HG02759 (cell line): ENCODE results near the gene C10orf62.
A peak's percentile ranks its signal among the peaks of the same experiment; 100 is the strongest.
"Not testable (repeated sequence)": the region's sequence is repeated elsewhere in the genome, so short reads cannot be mapped to it uniquely, and the experiment has no call there.

ENCODE experiments used
- ATAC-seq: cut with Tn5 transposase; IDR thresholded peaks from one replicate; pipeline ENCODE4 v1.9.1; 2021; ENCODE audit warnings: mild to moderate bottlenecking, moderate library complexity; ENCODE audit not compliant: unreplicated experiment

The C10orf62 gene

DNA sequence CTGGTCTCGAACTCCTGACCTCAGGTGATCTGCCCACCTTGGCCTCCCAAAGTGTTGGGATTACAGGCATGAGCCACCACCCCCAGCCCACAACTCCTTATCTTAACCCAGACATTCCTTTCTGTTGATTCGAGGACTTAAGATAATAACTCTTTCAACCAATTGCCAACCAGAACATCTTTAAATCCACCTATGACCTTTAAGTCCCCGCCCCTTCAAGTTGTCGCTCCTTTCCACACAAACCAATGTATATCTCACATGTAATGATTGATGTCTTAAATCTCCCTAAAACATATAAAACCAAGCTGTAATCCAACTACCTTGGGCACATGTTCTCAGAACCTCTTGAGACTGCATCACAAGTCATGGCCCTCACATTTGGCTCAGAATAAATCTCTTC is 24.7 kb upstream of the C10orf62 start:
- ATAC-seq, result no peak

DNA sequence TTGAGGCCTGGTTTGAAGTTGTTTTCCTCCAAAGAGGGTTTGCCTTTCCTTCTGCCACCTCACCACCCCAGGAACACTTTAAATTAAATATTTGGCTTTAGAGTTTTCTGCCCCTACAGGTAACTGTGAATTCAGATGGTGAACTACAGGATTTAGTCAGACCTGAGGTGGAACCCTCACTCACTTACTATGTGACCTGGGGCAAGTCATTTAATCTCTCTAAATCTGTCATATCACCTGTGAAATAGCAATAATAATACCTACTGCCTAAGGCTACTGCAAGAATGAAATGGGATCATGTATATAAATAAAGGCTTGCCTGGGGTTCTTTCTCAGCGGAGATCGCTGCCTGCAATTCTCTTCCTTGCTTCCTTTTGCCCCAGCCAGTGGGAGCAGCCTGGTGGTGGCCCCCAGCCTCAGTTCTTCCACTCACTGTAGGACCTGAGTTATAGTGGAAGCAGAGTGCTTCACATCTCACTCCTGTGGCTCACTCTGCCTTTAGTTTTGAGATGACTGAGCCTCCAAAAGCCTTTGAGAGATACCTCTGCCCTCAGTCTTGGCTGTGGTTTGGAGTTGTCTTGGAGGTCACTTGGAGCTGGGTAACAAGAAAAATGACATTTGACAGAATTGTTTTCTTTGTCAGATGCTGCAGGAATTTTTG is 23.1 kb upstream of the C10orf62 start:
- ATAC-seq, result no peak

DNA sequence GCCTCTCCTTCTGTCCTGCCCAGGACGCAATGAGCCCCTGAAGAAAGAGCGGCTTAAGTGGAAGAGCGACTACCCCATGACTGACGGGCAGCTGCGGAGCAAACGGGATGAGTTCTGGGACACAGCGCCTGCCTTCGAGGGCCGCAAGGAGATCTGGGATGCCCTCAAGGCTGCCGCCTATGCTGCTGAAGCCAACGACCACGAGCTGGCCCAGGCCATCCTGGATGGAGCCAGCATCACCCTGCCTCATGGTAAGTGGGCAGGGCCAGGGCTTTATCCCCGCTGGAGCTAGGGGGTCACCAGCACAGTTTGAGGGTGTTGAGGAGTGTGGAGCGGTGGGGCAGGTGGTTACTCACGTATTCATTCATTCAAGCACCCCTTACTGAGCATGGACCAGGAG is 21.6 kb upstream of the C10orf62 start:
- no peak for ATAC-seq

DNA sequence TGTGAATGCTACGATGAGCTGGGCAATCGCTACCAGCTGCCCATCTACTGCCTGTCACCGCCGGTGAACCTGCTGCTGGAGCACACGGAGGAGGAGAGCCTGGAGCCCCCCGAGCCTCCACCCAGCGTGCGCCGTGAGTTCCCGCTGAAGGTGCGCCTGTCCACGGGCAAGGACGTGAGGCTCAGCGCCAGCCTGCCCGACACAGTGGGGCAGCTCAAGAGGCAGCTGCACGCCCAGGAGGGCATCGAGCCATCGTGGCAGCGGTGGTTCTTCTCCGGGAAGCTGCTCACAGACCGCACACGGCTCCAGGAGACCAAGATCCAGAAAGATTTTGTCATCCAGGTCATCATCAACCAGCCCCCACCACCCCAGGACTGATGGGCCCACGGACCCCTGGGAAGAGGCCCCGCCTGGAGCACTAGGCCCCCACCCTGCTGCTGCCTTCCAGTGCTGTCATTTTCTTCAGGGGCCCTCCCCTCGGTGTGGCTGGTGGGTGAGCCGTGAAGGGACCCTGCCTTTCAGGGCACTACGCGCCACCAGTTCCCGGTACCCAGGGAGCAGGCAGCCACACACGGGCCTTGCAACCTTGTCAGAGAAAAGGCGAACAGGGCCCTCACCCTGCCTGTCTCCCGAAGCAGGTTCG is 19.3 kb upstream of the C10orf62 start:
- ATAC-seq, result no peak

DNA sequence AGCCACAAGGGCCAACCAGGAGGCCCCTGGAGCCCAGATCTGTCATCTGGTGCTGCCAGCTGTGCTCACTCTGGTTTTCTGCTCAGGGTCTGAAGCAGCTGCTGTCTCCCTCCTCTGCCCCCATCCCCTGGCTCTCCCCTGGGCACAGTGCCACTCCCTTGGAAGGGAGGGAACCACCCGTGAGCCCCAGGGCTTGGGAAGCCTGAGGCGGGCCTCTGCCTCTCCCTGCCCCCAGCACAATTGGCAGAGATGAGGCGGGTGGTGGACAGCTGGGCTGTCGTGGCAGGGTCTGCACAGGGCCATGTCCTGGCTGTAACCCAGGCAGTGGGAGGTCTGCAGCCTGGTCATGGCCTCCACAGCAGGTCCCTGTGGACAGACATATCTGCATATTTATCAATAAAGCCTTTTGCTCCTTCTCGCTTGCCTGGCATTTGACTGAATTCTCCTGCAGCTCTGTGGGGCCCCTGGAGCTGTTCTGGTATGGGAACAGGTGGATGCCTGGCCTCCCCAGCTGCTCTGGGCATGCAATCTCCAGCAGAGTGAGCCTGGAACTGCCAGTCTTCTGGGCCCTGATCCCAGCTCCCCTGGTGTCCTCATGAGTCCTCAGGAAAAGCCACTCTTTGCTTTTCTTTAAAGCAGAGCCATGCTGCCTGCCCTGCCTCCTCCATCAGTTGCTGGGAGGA is 18.6 kb upstream of the C10orf62 start:
- no peak for ATAC-seq

DNA sequence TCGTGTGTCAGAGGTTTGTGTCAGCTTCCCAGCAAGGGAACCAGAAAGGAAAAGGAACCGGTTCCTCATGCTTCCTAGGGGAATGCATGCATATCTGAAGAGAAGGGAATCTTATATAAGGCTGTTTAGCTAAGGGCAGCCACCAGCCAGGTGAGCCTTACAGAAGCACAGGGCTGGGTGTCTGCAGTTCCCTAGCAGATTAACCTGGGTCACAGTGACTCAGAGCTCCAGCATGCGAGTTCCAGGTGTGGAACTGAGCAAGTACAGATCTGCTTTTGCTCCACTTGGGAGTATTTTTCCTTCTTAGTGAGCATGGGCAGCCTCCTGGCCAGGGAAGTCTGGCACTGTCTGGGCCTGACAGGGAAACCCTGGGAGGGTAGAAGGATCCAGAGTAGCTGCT is 17.9 kb upstream of the C10orf62 start:
- ATAC-seq, result no peak

DNA sequence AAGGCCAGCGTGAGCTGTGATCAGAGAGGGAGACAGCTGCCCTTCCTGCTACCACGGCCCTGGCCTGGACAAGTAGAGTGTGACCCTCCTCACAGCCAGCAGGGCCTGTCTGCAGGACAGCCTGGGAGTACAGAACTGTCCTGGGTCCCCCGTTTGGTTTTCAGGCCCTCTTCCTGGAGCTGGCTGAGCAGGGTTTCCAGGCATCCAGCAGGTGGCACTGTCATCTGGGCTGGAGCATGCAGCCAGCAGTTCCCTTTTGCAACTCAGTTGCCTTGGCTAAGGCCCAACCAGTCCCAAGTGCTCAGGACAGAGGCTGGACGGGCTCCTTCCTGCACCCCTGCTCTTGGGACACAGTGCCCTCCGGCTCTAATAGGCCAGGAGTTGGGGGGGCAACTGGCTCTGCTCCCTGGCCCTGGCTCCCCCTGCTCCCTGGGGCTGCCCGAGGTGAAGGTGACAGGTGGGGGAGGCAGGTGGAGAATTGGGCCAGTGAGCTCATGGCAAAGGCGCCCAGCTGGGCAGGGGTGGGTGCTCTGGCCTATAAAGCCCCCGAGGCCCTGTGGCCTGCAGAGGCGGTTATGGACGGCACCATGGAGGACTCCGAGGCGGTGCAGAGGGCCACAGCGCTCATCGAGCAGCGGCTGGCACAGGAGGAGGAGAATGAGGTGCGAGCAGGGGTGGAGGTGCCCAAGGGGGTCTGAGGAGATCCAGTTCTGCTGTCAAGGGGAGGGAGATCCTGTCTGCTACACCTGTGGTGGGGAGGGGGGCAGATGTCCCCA is 17.1 kb upstream of the C10orf62 start, which contains the start of gene ANKRD2:
Gene ANKRD2, plus strand, starts transcription at position 566 of the 776 bp plus-strand sequence. Its CDS starts 10 bp downstream, at position 576.
- no peak for ATAC-seq

DNA sequence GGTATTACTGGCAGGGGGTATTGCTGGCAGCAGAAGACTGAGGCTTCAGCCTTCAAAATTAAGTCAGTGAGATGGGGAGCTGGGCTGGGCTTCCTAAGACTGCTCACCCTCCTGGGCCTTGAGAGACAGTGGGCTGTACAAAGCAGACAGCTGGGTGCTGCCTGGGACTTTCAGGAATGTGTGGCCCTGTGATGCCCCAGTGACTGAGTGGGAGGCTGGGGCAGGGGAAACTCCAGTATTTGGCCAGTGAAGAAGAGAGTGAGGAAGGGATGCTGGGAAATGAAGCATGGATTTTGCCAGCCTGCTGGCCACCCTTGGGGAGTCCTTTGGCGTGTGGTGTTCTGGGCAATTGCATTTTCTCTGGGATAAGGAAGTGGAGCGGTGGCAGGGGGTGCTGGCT is 16.5 kb upstream of the C10orf62 start:
- ATAC-seq, result no peak

DNA sequence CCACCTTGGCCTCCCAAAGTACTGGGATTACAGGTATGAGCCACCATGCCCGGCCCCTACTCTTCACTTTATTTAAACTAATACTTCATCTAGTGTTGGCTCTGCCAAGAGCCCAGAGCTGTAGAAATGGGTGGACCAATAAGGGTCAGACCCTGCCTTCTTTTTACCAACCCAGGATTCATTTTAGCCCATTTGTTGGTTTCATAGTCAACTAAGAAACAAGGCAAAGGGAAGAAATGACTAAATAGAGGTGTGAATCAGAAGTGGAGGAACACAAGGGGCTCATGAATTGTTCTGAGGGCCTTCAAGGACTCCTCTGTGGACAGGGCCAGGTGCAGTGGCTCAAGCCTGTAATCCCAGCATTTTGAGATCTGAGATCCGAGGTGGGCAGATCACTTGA is 15.8 kb upstream of the C10orf62 start:
- no peak for ATAC-seq

DNA sequence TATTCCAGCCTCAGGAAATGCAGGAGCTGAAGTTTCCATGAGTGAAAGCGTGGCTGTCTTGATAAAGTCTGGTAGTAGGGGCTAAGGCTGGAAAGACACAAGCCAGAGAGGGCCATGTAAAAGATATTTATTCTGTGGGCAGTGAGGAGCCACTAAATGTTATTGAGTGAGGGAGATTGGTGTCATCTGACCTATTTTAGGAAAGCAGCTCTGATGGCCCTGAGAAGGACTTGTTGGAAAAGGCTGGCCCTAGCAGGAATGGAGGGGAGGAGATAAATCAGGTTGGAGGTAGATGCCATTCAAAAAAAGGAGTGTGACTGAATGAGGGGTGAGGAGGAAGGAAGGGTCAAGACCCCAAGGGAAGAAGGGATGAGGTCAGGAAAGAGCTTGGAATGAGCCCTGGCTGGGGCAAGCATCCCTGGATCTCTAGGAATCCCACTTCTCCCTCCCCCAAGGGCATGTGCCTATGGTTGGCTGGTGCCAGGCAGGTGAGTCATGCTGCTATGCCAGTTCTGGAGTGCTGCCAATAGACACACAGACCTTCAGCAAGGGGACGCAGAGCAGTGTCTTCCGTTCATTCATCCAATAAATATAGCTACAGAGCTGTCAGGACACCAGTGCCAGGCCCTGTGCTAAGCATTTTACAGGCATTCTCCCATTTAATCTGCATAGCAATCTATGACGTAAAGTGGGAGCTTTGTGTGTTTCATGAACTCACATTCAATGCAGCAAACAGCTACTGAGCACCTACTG is 15.0 kb upstream of the C10orf62 start:
- ATAC-seq, result no peak

DNA sequence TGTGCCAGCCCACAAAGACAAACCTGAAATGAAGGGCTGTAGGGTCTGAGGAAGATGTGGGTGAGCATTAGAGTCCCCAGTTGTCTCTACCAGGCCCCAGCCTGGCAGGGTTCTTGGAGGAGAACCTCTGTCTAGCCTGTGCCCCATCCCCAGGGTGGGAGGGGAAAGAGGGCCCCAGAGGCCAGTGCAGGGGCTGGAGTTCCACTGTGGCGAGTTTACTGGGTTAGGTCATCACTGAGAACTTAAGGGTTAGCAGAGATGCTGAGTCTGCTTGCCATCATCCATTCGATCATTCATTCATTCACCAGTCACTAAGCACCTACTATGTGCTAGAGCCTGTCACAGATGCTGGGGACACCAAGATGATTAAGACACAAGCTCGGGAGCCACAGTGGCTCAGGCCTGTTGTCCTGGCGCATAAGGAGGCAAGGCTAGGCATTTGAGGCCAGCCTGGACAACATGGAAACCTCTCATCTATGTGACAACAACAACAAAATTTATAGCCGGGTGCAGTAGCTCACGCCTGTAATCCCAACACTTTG is 14.3 kb upstream of the C10orf62 start:
- ATAC-seq, result no peak

DNA sequence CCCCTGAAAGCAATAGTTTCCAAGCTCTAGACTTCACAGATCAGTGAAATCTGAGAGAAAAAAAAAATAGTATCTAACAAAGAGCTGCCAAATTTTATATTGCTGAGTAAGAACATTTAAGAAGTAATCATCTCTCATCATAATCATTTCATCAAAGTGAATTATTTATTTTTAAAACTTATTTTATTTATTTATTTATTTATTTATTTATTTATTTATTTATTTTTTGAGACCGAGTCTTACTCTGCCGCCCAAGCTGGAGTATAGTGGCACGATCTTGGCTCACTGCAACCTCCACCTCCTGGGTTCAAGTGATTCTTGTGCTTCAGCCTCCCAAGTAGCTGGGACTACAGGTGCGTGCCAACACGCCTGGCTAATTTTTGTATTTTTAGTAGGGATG is 13.0 kb upstream of the C10orf62 start:
- ATAC-seq, result not testable (repeated sequence)

DNA sequence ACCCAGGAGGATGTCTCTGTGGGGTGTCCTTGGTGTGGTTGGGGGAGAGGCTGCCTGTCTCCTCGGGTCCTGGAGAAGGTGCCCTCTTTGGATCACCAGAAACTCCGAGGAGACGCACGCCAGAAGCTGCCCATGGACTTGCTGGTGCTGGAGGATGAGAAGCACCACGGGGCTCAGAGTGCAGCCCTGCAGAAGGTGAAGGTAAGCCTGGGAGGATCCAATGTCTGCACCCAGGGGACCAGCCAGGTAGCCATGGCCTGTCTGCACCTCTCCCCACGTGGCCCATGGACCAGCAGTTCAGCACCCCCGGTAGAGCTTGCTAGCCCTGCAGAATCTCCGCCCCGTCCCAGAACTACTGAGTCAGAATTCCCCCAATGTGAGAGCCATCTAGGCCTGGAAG is 11.8 kb upstream of the C10orf62 start:
- no peak for ATAC-seq

DNA sequence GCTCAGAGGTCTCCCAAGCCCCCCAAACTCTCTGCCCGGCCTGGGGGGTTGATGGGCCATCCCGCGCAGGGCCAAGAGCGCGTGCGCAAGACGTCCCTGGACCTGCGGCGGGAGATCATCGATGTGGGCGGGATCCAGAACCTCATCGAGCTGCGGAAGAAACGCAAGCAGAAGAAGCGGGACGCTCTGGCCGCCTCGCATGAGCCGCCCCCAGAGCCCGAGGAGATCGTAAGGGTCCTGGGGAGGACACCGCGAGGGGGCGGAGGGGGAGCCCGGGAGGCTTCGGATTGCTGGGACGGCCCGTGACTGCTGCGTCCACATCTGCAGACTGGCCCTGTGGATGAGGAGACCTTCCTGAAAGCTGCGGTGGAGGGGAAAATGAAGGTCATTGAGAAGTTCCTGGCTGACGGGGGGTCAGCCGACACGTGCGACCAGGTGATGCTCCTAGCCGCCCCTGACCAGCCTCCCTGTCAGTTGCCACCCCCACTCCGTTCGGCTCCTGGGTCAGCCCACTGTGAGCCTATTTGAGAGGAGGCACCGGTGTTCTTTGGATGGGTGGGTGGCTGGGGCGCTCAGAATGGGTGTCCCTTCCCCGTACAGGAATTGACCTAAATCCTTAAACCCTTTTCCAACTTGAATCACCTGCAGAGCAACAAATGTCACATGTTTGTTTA is 11.2 kb upstream of the C10orf62 start:
- no peak for ATAC-seq

DNA sequence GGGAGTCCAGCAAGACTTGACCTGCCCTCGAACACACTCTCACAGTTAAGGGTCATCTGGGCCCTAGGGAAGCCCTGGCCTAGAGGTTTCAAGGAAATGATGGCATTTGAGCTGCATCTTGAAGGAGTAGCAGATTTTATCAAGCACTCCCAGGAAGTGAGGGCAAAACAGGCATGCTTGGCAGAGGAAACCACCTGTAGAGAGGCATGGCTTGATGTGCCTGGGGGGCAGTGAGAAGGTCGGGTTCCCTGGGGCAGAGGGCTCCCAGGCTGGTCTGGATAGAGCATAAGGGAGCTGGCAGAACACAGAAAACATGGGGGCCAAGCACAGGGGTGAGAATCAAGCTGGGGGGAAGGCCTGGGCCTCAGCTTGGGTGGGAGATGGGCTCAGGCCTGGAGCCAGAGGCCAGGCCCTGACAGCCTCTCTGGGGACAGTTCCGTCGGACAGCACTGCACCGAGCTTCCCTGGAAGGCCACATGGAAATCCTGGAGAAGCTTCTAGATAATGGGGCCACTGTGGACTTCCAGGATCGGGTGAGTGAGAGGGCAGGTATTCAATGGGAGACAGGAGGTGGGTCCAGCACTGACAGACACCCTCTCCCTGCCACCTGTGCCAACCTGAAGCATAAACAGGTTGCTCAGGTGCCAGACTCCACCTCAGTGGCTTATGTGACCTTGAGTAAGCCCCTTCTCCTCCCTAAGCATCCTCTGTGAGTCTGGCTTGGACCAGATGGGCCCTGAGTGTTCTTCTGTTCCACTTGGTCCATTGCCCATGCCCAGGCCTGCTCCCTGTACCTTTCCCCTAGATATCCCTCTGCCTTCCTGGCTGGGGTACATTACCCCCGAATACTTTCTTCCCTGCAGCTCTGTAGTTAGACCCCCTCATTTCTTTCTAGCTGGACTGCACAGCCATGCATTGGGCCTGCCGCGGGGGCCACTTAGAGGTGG is 8.8 kb upstream of the C10orf62 start:
- no peak for ATAC-seq

DNA sequence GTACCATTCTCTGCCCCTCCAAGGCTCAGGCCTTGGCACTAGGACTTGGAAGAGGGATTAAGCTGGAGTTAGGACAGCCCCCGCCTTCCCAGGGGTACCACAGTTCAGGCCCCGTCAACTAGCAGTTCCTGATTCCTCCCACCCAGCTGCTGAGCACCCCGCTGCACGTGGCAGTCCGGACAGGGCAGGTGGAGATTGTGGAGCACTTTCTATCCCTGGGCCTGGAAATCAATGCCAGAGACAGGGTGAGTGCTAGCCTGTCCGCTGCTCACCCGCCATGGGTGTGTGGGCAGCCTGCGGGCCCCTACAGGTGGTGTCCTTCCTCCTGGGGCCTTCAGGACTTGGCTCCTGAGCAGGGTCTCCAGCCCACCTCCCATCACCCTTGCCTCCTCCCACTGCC is 7.4 kb upstream of the C10orf62 start:
- no peak for ATAC-seq

DNA sequence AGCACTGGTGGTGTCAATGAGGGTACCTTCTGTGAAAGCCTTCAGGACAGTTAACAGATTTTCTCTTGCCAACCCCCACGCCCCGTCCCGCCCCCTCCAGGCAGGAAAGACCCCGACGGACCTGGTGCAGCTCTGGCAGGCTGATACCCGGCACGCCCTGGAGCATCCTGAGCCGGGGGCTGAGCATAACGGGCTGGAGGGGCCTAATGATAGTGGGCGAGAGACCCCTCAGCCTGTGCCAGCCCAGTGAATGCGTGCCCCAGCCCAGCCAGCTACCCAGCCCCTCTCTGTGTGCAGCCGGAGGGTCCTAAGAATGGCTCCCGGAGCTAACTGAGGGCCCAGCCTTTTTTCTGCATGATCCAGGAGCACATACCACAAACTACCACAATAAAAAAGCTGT is 6.0 kb upstream of the C10orf62 start:
- no peak for ATAC-seq

DNA sequence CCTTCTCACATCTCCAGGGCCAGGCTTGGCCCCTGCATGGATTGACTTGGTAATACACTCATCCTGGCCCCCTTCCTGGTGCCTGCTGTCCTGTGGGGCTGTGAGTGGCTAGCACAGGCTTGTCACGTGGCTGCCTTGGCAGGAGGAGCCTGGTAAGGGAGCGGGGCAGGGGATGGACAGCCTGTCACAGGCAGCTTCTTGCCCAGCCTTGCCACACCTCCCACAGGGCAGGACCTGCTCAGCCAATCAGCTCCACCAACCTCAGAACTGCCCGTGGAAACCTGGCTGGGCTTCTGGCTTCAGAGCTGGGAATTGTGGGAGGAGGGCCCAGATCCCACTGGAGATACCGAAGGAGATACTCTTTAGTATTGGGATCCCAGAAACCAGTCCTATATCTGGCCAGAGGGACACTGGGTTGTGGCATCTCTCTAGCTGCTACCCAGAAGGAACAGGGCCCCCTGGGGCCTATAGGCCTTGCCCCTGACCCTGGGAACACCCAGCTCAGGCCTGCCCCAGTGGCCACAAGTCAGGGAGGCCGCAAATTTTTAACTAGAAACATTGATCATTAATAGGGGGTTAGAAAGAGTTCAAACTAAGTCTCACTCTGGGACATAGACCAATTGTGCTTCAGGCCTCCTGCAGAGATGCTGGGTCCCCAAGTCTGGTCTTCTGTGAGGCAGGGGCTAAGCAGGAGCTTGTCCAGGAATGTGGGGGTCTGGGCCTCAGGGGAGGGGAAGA is 5.3 kb upstream of the C10orf62 start, which contains the start of gene HOGA1:
Gene HOGA1, plus strand, starts transcription at position 330 of the 738 bp plus-strand sequence. Its CDS starts 315 bp downstream, at position 645.
- peak; percentile 70 for ATAC-seq
